PC-9 (cell line): ENCODE data around the gene PROK2.

ENCODE experiments used
- EZH2 ChIP-seq: fragments of 200-600 bp; sonication (generic); IDR thresholded peaks from 2 replicates; pipeline ENCODE4 v1.8.0; 2017; ENCODE audit warnings: antibody characterized with exemption, low read depth
- TF ChIP-seq, protein P1 (sequence below): fragments of 200-600 bp; sonication (generic); conservative IDR thresholded peaks from 2 replicates; pipeline ENCODE4 v1.6.1; 2017; ENCODE audit warnings: mixed run types, antibody characterized with exemption, mild to moderate bottlenecking, moderate library complexity

DNA sequence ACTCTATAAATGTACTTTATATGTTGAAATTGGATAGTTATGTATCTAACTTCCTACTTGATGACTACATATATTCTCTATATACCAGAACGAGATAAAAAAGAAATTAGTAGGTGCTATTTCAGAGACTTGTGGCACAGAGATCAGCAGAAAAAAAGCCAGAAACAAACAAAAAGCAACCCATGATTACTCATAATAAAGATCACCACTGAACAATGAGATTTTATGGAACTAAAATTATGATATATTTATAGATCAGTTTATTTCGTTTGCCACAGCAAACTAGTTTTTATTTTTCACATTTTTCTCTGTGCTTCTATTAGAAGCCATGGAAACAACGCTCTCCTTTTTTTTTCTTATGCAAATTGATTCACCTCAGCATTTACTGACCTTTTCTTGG is 15.1 kb upstream of the PROK2 start:
- no peak for TF ChIP-seq EZH2
- TF ChIP-seq, protein P1, sequence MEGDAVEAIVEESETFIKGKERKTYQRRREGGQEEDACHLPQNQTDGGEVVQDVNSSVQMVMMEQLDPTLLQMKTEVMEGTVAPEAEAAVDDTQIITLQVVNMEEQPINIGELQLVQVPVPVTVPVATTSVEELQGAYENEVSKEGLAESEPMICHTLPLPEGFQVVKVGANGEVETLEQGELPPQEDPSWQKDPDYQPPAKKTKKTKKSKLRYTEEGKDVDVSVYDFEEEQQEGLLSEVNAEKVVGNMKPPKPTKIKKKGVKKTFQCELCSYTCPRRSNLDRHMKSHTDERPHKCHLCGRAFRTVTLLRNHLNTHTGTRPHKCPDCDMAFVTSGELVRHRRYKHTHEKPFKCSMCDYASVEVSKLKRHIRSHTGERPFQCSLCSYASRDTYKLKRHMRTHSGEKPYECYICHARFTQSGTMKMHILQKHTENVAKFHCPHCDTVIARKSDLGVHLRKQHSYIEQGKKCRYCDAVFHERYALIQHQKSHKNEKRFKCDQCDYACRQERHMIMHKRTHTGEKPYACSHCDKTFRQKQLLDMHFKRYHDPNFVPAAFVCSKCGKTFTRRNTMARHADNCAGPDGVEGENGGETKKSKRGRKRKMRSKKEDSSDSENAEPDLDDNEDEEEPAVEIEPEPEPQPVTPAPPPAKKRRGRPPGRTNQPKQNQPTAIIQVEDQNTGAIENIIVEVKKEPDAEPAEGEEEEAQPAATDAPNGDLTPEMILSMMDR = no peak
